Neutrophil (primary cell): ENCODE data around the gene KRTAP5-1.

Experiments
- H3K27ac ChIP-seq: fragments of 200-600 bp; sonication (generic); 2 replicates; pipeline ENCODE4 v1.5.1; 2016; ENCODE audit warnings: mild to moderate bottlenecking, moderate library complexity
- H3K27me3 ChIP-seq: fragments of 200-600 bp; sonication (generic); 2 replicates; pipeline ENCODE4 v1.6.0; 2016; ENCODE audit warnings: mild to moderate bottlenecking
- H3K36me3 ChIP-seq: fragments of 200-600 bp; sonication (generic); 2 replicates; pipeline ENCODE4 v1.5.1; 2017
- H3K4me1 ChIP-seq, 2 experiments: fragments of 200-600 bp in 1 of 2; sonication (generic) in 1 of 2; 1 replicate in 1 of 2; 2 replicates in 1 of 2; pipeline versions ENCODE4 v1.5.1 to v1.6.1; 2013 to 2016; ENCODE audit warnings: low read depth in 1 of 2, low read length in 1 of 2, mild to moderate bottlenecking in 1 of 2, moderate library complexity in 1 of 2; ENCODE audit not compliant: control insufficient read depth in 1 of 2, insufficient read depth in 1 of 2
- H3K4me3 ChIP-seq, 2 experiments: fragments of 200-600 bp in 1 of 2; sonication (generic) in 1 of 2; 1 replicate in 1 of 2; 2 replicates in 1 of 2; pipeline ENCODE4 v1.5.1; 2013 to 2016; ENCODE audit warnings: low read depth in 1 of 2, low read length in 1 of 2, mild to moderate bottlenecking in 1 of 2, moderate library complexity in 1 of 2
- H3K9me3 ChIP-seq: fragments of 200-600 bp; sonication (generic); 2 replicates; pipeline ENCODE4 v1.5.1; 2016
- TF ChIP-seq, protein P1 (sequence below): fragments of 200-600 bp; sonication (generic); IDR thresholded peaks from 2 replicates; pipeline ENCODE4 v1.5.1; 2016; ENCODE audit warnings: antibody characterized with exemption

KRTAP5-1 gene

DNA sequence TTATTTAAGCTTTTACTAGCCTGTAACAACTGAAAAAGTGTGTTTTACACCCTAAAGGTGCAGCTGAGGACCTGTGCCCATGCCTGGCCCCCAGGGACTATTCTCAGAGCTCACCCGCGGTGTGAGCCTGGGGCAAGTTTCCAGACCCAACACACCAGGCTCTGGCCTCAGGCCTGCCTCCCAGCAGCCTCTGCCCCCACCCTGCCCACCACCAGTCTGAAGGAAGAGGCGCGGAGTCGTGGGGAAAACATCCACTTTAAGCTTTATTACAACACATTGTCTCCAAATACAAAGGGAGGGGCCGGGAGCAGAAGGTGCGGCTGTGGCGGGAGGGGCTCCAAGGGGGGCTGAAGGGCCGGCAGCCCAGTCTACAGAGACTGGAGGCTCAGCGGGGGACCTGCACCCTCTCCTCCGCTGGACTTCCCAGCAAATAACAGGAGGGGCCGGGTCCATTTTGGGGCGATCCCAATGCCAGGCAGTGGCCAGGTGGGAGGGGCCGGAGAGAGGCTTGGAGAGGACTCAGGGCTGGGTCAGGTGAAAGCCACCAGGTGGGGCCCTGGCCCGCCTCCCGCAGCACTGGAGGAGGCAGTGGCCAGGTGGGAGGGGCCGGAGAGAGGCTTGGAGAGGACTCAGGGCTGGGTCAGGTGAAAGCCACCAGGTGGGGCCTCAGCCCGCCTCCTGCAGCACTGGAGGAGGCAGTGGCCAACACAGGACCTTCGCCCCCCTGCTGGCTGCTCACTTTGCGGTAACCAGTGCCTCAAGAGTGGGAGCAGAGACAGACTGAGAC, 31.1 kb downstream of the KRTAP5-1 start:
- H3K9me3 ChIP-seq: no peaks in the 10 kb centered on the region
- no peaks in the 10 kb centered on the region for H3K4me1 ChIP-seq
- H3K4me3 ChIP-seq: no peak overlapping the region
- H3K27me3 ChIP-seq: peaks cover 85% of the 10 kb centered on the region
- TF ChIP-seq, protein P1, sequence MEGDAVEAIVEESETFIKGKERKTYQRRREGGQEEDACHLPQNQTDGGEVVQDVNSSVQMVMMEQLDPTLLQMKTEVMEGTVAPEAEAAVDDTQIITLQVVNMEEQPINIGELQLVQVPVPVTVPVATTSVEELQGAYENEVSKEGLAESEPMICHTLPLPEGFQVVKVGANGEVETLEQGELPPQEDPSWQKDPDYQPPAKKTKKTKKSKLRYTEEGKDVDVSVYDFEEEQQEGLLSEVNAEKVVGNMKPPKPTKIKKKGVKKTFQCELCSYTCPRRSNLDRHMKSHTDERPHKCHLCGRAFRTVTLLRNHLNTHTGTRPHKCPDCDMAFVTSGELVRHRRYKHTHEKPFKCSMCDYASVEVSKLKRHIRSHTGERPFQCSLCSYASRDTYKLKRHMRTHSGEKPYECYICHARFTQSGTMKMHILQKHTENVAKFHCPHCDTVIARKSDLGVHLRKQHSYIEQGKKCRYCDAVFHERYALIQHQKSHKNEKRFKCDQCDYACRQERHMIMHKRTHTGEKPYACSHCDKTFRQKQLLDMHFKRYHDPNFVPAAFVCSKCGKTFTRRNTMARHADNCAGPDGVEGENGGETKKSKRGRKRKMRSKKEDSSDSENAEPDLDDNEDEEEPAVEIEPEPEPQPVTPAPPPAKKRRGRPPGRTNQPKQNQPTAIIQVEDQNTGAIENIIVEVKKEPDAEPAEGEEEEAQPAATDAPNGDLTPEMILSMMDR: no peak
- no peaks in the 10 kb centered on the region for H3K36me3 ChIP-seq
- no peak overlapping the region for H3K27ac ChIP-seq

GRCh38 chr11:1549338-1550330, 35.4 kb downstream of the KRTAP5-1 start:
- Histone ChIP-seq H3K27me3 (peaks cover 85% of the 10 kb centered on the region), H3K4me1 (peaks cover 0 to 16% of the 10 kb centered on the region in 2 experiments), H3K27ac (no peak overlapping the region), H3K4me3 (no peak overlapping the region), H3K36me3 (no peaks in the 10 kb centered on the region), H3K9me3 (no peaks in the 10 kb centered on the region)
- TF ChIP-seq, protein P1: no peak

GRCh38 chr11:1548221-1549070, 36.6 kb downstream of the KRTAP5-1 start:
- TF ChIP-seq, protein P1: no peak
- Histone ChIP-seq H3K27ac (no peak overlapping the region), H3K4me3 (no peak overlapping the region), H3K9me3 (no peaks in the 10 kb centered on the region), H3K4me1 (peaks cover 0 to 16% of the 10 kb centered on the region in 2 experiments), H3K27me3 (peaks cover 85% of the 10 kb centered on the region), H3K36me3 (no peaks in the 10 kb centered on the region)

DNA sequence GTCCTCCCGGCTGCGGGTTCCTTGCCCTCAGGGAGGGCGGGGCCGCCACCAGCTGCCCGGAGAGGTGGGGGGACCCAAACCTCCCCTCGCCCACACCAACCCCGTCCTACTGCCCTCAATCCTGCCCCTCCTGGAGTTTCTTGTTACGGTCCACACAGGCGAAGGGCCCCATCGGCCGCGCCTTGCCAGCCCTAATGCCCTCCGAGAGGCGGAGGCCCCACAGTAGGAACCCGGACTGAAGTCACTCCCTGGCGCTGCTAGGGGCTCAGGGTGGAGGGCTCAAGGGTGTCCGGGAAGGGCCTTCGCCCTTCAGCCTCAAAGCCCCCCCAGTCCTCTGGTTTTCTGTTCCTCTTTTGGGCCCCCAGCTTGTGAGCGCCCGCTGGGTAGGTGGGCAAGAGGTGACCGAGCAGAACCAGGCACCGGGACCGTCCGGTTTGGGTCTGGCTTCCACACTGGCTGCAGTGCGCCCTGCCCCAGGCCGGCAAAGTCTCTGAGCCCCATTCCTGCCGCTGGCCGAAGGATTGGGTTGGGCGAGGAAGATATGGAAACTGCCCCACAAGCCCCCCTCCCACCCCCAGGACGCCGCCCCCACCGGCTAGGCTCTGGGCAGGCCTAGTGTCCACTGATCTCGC, 37.5 kb downstream of the KRTAP5-1 start:
- peaks cover 82% of the 10 kb centered on the region for H3K27me3 ChIP-seq
- TF ChIP-seq, protein P1: no peak
- no peak overlapping the region for H3K4me3 ChIP-seq
- H3K27ac ChIP-seq: no peak overlapping the region
- H3K36me3 ChIP-seq: no peaks in the 10 kb centered on the region
- H3K9me3 ChIP-seq: no peaks in the 10 kb centered on the region
- peaks cover 0 to 16% of the 10 kb centered on the region in 2 experiments for H3K4me1 ChIP-seq
